Mucosa of descending colon (tissue), 3 donors: ENCODE data around the gene UGT1A9. TPM values are rescaled to one million over a fixed set of nuclear protein-coding genes. Genes with fewer than 3 reads are reported as not detected.

Source experiments
- ATAC-seq: fragments of 200-7000 bp; cut with Tn5 transposase; one replicate; pipeline ENCODE4 v1.9.1; 2020; ENCODE audit warnings: mild to moderate bottlenecking, moderate library complexity
- DNase-seq, 3 donors: peaks; one replicate each; pipeline ENCODE4 v3.0.0-alpha.2; 2020
- H3K36me3 ChIP-seq: fragments of 200-600 bp; one replicate; pipeline ENCODE4 v1.8.0; 2021; ENCODE audit warnings: low read depth, mild to moderate bottlenecking
- H3K4me1 ChIP-seq: fragments of 200-600 bp; one replicate; pipeline ENCODE4 v1.8.0; 2021; ENCODE audit warnings: low read depth, mild to moderate bottlenecking
- H3K4me3 ChIP-seq: fragments of 200-600 bp; one replicate; pipeline ENCODE4 v1.8.0; 2021; ENCODE audit warnings: mild to moderate bottlenecking
- H3K9me3 ChIP-seq: fragments of 200-600 bp; one replicate; pipeline ENCODE4 v1.8.0; 2021; ENCODE audit warnings: mild to moderate bottlenecking
- intact Hi-C, 2 donors: fragments of 100-400 bp; cut with DNase I in 1 of 2; cut with micrococcal nuclease in 1 of 2; formaldehyde crosslinking; loops; one replicate each; pipeline versions ENCODE4 v1.11.0 to v1.11.1; 2022; cut with DNase I, micrococcal nuclease
- total RNA-seq, 3 donors: library from RNA; stranded (reverse); fragmentation: NEBNext Ultra II Directional in 2 of 3; extraction: Animal tissue kit (Norgen Biotek cat#: 25700) in 2 of 3; gene quantifications; one replicate each; pipeline versions ENCODE4 v1.2.1 to v1.2.4, GENCODE V29; 2021 to 2023
- TF ChIP-seq, protein P1 (sequence below): fragments of 200-600 bp; IDR thresholded peaks from one replicate; pipeline ENCODE4 v1.8.0; 2022; ENCODE audit warnings: antibody characterized with exemption, mild to moderate bottlenecking
- donor health status: DM: no; HTN: no; CAD: no; lungs with moderate emphysema.
- donor health status: DM: no; HTN: no; CAD: no.
- donor health status: DM: no; HTN: yes; CAD: no.

UGT1A9 gene
- total RNA-seq, 3 donors from 2014 or later, result 3.6 to 11.4 (median 4.0) TPM

DNA sequence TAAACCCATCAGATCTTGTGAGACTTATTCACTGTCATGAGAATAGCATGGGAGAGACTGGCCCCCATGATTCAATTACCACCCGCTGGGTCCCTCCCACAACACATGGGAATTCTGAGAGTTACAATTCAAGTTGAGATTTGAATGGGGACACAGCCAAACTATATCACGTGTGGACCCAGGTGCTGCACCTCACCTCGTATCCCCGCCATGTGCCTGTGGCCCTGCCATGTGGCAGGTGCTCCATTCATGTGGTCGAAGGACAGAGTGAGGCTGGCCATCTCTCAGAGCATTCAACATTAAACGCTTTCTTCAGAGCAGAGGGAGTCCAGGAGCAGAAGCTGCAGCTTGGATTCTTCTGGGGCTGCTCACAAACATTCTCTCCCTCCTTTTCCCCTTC is 138.7 kb downstream of the UGT1A9 start:
- intact Hi-C loops, result no loop called here
- H3K36me3 ChIP-seq, result no peaks in the 10 kb centered on the region
- no peaks in the 10 kb centered on the region for H3K4me1 ChIP-seq
- no peaks in the 10 kb centered on the region for H3K9me3 ChIP-seq
- ATAC-seq, result no peak
- DNase-seq, result no peak
- H3K4me3 ChIP-seq, result no peak overlapping the region
- TF ChIP-seq, protein P1, sequence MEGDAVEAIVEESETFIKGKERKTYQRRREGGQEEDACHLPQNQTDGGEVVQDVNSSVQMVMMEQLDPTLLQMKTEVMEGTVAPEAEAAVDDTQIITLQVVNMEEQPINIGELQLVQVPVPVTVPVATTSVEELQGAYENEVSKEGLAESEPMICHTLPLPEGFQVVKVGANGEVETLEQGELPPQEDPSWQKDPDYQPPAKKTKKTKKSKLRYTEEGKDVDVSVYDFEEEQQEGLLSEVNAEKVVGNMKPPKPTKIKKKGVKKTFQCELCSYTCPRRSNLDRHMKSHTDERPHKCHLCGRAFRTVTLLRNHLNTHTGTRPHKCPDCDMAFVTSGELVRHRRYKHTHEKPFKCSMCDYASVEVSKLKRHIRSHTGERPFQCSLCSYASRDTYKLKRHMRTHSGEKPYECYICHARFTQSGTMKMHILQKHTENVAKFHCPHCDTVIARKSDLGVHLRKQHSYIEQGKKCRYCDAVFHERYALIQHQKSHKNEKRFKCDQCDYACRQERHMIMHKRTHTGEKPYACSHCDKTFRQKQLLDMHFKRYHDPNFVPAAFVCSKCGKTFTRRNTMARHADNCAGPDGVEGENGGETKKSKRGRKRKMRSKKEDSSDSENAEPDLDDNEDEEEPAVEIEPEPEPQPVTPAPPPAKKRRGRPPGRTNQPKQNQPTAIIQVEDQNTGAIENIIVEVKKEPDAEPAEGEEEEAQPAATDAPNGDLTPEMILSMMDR, result no peak

DNA sequence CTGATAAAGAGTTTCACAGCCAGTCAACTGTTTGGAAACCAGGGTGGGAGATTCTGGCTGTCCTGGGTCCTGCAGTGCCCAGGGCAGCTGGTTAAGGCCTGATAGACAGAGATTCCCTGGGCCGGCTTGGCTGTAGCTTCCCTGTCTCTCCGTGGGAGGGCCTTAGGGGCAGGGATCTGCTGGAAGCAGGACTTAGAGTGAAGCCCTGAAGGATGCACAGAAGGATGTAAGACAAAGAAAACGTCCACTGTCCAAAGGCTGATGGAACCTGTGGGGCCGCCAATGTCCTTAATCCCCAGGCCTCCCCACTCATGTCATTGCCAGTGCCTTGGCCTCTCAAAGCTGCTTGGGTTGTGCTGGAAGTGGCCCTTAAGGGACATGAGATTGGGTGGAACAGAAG is 139.4 kb downstream of the UGT1A9 start:
- TF ChIP-seq, protein P1, result no peak
- intact Hi-C loops, result no loop called here
- DNase-seq, result no peak
- H3K4me1 ChIP-seq, result no peaks in the 10 kb centered on the region
- no peaks in the 10 kb centered on the region for H3K36me3 ChIP-seq
- H3K4me3 ChIP-seq, result no peak overlapping the region
- H3K9me3 ChIP-seq, result no peaks in the 10 kb centered on the region
- no peak for ATAC-seq

DNA sequence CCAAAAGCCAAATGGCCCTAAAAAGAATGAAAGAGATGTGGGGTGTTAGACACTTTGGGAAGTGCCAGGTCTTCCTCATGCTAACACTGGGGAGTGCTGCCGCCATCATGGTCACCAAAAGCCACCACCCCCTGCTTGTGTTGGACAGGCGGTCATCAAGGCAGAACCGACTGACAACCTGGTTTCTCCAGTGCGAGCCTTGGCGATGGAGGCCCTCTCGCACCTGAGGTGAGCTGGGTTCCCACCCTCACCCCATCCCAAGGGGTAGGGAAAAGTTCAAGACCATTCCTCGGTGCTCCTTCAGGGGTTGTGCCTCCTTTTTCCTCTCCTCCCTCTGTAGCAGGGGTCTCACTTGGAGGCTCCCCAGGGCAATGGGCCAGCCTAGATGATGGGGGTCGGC is 140.0 kb downstream of the UGT1A9 start:
- ATAC-seq (no peak), DNase-seq (no peak)
- TF ChIP-seq, protein P1, result no peak
- Histone ChIP-seq H3K4me1 (no peaks in the 10 kb centered on the region), H3K4me3 (no peak overlapping the region), H3K36me3 (no peaks in the 10 kb centered on the region), H3K9me3 (no peaks in the 10 kb centered on the region)
- intact Hi-C loops, result no loop called here

DNA sequence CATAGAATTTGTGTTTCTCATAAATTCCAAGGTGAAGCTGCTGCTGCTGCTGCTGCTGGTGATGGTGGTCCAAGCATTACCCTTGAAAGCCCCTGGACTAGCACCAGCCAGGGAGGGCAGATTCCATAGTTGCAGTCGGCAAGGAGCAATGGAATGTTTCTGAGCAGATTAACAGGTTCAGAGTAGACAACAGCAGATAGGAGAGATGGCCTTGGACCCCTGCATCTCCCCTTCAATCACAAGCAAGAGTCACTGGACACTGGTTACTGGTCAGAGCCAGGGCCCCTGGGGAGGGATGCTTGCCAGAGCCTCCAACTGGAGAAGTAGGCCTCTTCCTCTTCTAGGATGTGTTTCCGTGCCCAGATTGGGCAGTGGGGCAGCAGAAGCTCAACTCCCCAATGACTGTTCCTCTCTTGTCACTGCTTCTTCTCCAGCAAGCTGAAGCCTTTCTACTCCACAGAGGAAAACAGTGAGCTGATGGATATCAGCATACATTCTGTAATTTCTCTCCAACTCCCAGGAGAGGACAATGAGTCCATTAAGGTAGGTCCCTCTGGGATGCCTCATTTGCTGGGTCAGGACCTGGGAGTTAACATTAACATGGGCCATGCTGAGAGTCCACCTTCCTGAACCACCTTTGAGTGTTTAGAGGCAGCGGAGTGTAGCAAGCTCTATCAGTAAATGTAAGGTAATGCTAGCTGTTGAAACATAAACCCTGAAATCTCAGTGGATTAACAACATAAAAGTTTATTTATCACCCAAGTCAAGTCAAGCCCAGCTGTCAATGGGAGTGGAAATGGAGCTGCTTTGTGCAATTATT is 141.7 kb downstream of the UGT1A9 start:
- no peak for DNase-seq
- ATAC-seq, result no peak
- Histone ChIP-seq H3K4me1 (no peaks in the 10 kb centered on the region), H3K9me3 (no peaks in the 10 kb centered on the region), H3K4me3 (no peak overlapping the region), H3K36me3 (no peaks in the 10 kb centered on the region)
- TF ChIP-seq, protein P1, result no peak
- intact Hi-C loops, result no loop called here

DNA sequence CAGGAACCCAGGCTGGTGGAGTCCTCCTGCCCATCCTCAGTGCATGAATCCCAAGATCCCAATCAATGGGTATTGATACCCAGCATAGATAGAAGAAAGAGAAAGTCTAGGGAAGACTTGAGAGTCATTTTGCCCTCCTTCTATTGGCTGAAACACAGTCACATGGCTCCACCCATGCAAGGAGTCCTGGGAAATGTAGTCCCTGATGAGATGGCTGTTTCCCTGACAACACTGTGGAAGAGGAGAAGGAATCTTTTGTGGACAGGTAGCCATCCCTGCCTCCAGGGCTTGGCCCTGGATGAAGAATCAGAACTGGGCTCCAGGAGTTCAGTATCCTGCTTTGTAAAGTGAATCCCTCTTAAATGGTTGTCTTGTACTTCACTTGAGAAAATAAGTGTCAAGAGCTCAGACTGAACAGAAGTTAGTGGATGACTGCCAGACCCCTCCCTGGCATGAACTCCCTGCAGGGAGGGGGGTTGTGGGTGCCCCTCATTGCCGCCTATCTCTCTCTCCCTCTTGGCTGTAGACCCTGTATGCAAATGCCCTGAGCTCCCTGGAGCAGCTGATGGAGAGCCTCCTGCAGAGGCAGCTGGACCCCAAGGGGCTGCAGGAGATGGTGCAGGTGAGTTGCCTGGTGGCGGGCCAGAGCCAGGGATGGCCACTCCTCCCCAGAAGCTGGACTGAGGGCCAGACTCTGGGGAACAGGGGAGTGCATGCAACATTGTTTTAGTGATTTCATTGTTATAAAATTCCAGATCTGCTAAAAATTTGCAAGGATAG is 142.5 kb downstream of the UGT1A9 start:
- DNase-seq, result peak in 1 of 3 donors; percentile 13

More for the DNA sequence above, 142.5 kb downstream of the UGT1A9 start:
- no peaks in the 10 kb centered on the region for H3K4me1 ChIP-seq
- TF ChIP-seq, protein P1, result no peak
- H3K36me3 ChIP-seq, result no peaks in the 10 kb centered on the region
- peak; percentile 19 for ATAC-seq
- no peak overlapping the region for H3K4me3 ChIP-seq
- intact Hi-C loops, result no loop called here
- H3K9me3 ChIP-seq, result no peaks in the 10 kb centered on the region
